ENCODE measurements around the gene NFIB. TPM values are rescaled to one million over a fixed set of nuclear protein-coding genes. Genes with fewer than 3 reads are reported as not detected.

Gene NFIB
- total and polyA plus RNA-seq, 8 donors, result 88.8 to 144 (median 127) TPM

GRCh38 chr9:14089051-14089803 lies 224.7 kb downstream of the NFIB start:
- no peak overlapping the region for H3K4me3 ChIP-seq
- H3K9me3 ChIP-seq, result no peaks in the 10 kb centered on the region
- TF ChIP-seq CTCF (IDR thresholded peaks at IDR 0.05), result no peak
- H3K27ac ChIP-seq, result no peak overlapping the region
- intact Hi-C loops (cut with DNase I), result no loop called here
- H3K4me1 ChIP-seq, result no peaks in the 10 kb centered on the region
- DNase-seq, result no peak
- H3K27me3 ChIP-seq, result no peaks in the 10 kb centered on the region
- no peak for ATAC-seq
- no peaks in the 10 kb centered on the region for H3K36me3 ChIP-seq

GRCh38 chr9:14087576-14087975 lies 226.4 kb downstream of the NFIB start:
- TF ChIP-seq CTCF (IDR thresholded peaks at IDR 0.05), result no peak
- H3K36me3 ChIP-seq, result no peaks in the 10 kb centered on the region
- H3K4me3 ChIP-seq, result no peak overlapping the region
- intact Hi-C loops (cut with DNase I), result no loop called here
- no peaks in the 10 kb centered on the region for H3K4me1 ChIP-seq
- DNase-seq (no peak), ATAC-seq (no peak)
- H3K9me3 ChIP-seq, result no peaks in the 10 kb centered on the region
- H3K27me3 ChIP-seq, result no peaks in the 10 kb centered on the region
- H3K27ac ChIP-seq, result no peak overlapping the region

GRCh38 chr9:14086495-14086894 lies 227.4 kb downstream of the NFIB start:
- TF ChIP-seq CTCF (IDR thresholded peaks at IDR 0.05), result no peak
- no peaks in the 10 kb centered on the region for H3K27me3 ChIP-seq
- no peaks in the 10 kb centered on the region for H3K9me3 ChIP-seq
- no peak overlapping the region for H3K4me3 ChIP-seq
- H3K36me3 ChIP-seq, result no peaks in the 10 kb centered on the region
- ATAC-seq, result no peak
- no peak for DNase-seq
- no peak overlapping the region for H3K27ac ChIP-seq
- H3K4me1 ChIP-seq, result no peaks in the 10 kb centered on the region
- intact Hi-C loops (cut with DNase I), result no loop called here

GRCh38 chr9:14085810-14086209 lies 228.1 kb downstream of the NFIB start:
- TF ChIP-seq CTCF (IDR thresholded peaks at IDR 0.05), result no peak
- H3K36me3 ChIP-seq, result no peaks in the 10 kb centered on the region
- H3K27me3 ChIP-seq, result no peaks in the 10 kb centered on the region
- no peaks in the 10 kb centered on the region for H3K4me1 ChIP-seq
- ATAC-seq (no peak), DNase-seq (no peak)
- intact Hi-C loops (cut with DNase I), result no loop called here
- H3K9me3 ChIP-seq, result no peaks in the 10 kb centered on the region
- H3K27ac ChIP-seq, result no peak overlapping the region
- H3K4me3 ChIP-seq, result no peak overlapping the region

- DNase-seq, result no peak
- Histone ChIP-seq H3K36me3 (no peaks in the 10 kb centered on the region), H3K4me3 (no peak overlapping the region), H3K9me3 (no peaks in the 10 kb centered on the region), H3K27ac (no peak overlapping the region), H3K4me1 (no peaks in the 10 kb centered on the region), H3K27me3 (no peaks in the 10 kb centered on the region)
- TF ChIP-seq CTCF (IDR thresholded peaks at IDR 0.05), result no peak
- intact Hi-C loops (cut with DNase I), result no loop called here
- ATAC-seq, result no peak
Measured at GRCh38 chr9:14084867-14085266, 229.1 kb downstream of the NFIB start.
